Large intestine (tissue), 3 donors: ENCODE results near the gene PEX14. TPM values are rescaled to one million over a fixed set of nuclear protein-coding genes. Genes with fewer than 3 reads are reported as not detected.

Source experiments
- DNase-seq, 2 donors: peaks; one replicate each; pipeline versions ENCODE4 v3.0.0 to v3.0.0-alpha.2; 2013
- H3K27ac ChIP-seq: one replicate; pipeline ENCODE4 v1.5.1; 2013; ENCODE audit warnings: low read length
- H3K27me3 ChIP-seq: 2 replicates; pipeline ENCODE4 v1.6.1; 2013; ENCODE audit warnings: low read length; ENCODE audit not compliant: control insufficient read depth, insufficient read depth
- H3K36me3 ChIP-seq: 2 replicates; pipeline ENCODE4 v1.6.1; 2013; ENCODE audit warnings: low read length; ENCODE audit not compliant: control insufficient read depth, insufficient read depth
- H3K4me1 ChIP-seq: one replicate; pipeline ENCODE4 v1.6.1; 2013; ENCODE audit warnings: low read length; ENCODE audit not compliant: control insufficient read depth, insufficient read depth
- H3K4me3 ChIP-seq: one replicate; pipeline ENCODE4 v1.5.1; 2013; ENCODE audit warnings: low read length
- H3K9me3 ChIP-seq: one replicate; pipeline ENCODE4 v1.6.1; 2013; ENCODE audit warnings: mild to moderate bottlenecking, low read depth, low read length, moderate library complexity; ENCODE audit not compliant: control insufficient read depth
- WGBS: methylation state at CpG from one replicate; pipeline ENCODE4 v1.1.5; 2013; ENCODE audit warnings: low lambda C conversion rate; ENCODE audit not compliant: insufficient coverage; 5-methylcytosine and 5-hydroxymethylcytosine counted together
- polyA plus RNA-seq: library from polyadenylated mRNA; unstranded; fragments of 120-200 nt; gene quantifications from one replicate; pipeline ENCODE4 v1.2.1, GENCODE V29; 2013

Gene PEX14
- polyA plus RNA-seq, 1 donor = 25.8 TPM

DNA sequence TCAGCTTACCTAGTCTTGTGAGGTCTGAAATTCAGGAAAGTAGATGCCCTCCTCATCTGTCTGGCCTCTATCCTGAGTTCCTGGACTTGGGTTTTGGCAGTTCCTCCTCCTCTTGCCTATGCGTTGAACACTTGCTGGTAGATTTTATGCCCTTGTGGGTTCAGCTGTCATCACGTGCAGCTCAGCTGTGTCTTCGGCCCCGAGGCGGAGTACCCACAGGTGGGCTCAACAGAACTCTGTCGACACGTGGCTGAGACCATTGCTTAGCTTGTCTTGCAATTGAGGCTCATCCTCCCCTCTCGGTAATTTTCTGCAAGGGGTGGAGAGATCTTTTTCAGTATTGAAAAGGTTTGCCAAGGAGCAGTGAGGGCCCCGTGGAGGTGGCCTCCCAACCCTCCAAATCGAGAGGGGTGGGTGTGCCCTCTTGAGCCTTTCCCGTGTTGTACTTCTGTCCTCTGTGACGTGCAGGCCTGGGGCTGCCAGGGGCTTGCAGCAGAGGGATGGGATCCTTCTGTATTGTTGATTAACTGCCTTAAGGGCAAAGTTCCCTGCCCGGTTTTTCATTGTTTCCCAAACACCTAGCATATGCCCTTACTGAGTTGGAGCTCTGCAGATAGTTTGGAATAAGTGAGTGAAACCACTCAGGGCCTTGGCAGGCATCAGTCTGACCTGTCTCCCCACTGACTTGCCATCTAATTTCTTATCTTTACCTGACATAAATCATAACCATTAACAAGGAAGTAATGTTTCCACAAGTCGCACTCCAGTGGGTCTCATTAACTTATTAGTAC lies 41.6 kb upstream of the PEX14 start:
- no CpG with 5 or more reads among the region's 14 CpGs for WGBS
- peak; percentile 75 to 80 for DNase-seq
- Histone ChIP-seq H3K36me3 (no peaks in the 10 kb centered on the region), H3K27me3 (no peaks in the 10 kb centered on the region), H3K9me3 (no peaks in the 10 kb centered on the region), H3K27ac (peak overlapping the region; percentile 88), H3K4me3 (no peak overlapping the region), H3K4me1 (peaks cover 34% of the 10 kb centered on the region)

DNA sequence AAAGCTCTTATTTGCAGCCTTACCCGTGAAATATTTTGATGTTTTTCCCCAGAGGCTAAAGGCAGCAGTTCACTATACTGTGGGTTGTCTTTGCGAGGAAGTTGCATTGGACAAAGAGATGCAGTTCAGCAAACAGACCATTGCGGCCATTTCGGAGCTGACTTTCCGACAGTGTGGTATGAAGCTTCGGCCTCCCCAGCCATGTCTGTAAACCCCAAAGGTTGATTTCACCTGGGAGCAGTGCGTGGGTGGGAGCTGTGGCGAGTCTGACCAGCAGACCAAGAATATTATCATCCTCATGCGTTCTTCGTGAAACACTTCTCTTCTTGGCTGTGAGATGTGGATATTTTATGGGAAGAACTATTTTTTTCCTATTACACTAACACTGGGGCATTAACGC lies 41.0 kb upstream of the PEX14 start:
- Histone ChIP-seq H3K36me3 (no peaks in the 10 kb centered on the region), H3K27me3 (no peaks in the 10 kb centered on the region), H3K4me3 (no peak overlapping the region), H3K4me1 (peaks cover 35% of the 10 kb centered on the region), H3K9me3 (no peaks in the 10 kb centered on the region), H3K27ac (peak overlapping the region; percentile 88)
- no peak for DNase-seq
- 88% methylated on average over 3 of the region's 11 CpGs for WGBS

DNA sequence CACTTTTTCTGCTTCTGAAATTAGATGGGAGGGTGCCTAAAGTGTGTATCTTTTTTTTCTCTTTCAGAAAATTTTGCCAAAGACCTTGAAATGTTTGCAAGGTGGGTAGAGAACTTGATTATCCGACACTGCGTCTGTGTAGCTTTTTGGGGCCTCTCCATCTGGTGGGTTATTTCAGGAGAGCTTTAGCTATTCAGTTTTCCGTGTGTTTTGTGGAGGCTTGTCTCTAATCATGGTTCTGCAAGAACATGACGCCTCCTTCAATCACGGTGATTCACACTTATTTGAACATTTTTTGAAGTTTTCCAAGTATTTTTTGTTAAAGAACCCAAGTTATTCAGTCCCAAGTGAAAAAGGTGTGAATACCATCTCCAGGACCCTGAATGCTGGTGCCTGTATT lies 40.2 kb upstream of the PEX14 start:
- Histone ChIP-seq H3K27me3 (no peaks in the 10 kb centered on the region), H3K9me3 (no peaks in the 10 kb centered on the region), H3K36me3 (no peaks in the 10 kb centered on the region), H3K4me1 (peaks cover 37% of the 10 kb centered on the region), H3K4me3 (no peak overlapping the region), H3K27ac (no peak overlapping the region)
- 93% methylated on average over 2 of the region's 5 CpGs for WGBS
- DNase-seq = no peak

- H3K4me1 ChIP-seq = peaks cover 30% of the 10 kb centered on the region
- H3K27ac ChIP-seq = peak overlapping the region; percentile 43
- DNase-seq = no peak
- H3K27me3 ChIP-seq = no peaks in the 10 kb centered on the region
- no CpG with 5 or more reads among the region's 1 CpG for WGBS
- H3K36me3 ChIP-seq = peaks cover 2% of the 10 kb centered on the region
- H3K4me3 ChIP-seq = no peak overlapping the region
- H3K9me3 ChIP-seq = no peaks in the 10 kb centered on the region
Measured at GRCh38 chr1:10437052-10437451, 37.7 kb upstream of the PEX14 start.

DNA sequence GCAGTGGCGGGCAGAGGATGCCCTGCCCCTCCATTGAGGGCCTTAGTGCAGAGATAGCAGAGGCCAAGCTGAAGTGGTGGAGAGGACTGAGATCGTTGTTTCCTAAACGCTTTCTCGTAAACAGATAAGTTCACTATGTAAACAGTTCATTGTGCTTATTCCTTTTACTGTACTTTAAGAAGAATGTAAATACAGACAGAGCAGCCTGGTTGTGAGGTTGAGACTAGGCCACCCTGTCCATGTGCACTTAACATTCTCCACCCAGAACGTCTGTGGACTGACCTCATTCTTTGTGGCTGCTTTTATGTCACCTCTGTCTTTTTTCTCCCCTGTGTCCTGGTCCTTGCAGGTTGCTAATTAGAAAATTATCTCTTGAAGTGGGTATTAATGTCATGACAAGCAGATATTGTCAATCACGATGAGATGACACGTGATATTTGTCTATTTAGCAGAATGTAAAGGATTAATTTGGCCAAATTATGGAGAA lies 36.0 kb upstream of the PEX14 start:
- Histone ChIP-seq H3K9me3 (no peaks in the 10 kb centered on the region), H3K4me3 (no peak overlapping the region), H3K27me3 (no peaks in the 10 kb centered on the region), H3K4me1 (peaks cover 16% of the 10 kb centered on the region), H3K27ac (no peak overlapping the region), H3K36me3 (peaks cover 5% of the 10 kb centered on the region)
- WGBS = no CpG with 5 or more reads among the region's 7 CpGs
- DNase-seq = peak in 1 of 2 donors; percentile 35

GRCh38 chr1:10440305-10440704 lies 34.4 kb upstream of the PEX14 start:
- Histone ChIP-seq H3K9me3 (no peaks in the 10 kb centered on the region), H3K27ac (no peak overlapping the region), H3K36me3 (peaks cover 14% of the 10 kb centered on the region), H3K4me3 (no peak overlapping the region), H3K4me1 (peaks cover 13% of the 10 kb centered on the region), H3K27me3 (no peaks in the 10 kb centered on the region)
- no peak for DNase-seq
- 100% methylated on average over 1 of the region's 2 CpGs for WGBS

DNA sequence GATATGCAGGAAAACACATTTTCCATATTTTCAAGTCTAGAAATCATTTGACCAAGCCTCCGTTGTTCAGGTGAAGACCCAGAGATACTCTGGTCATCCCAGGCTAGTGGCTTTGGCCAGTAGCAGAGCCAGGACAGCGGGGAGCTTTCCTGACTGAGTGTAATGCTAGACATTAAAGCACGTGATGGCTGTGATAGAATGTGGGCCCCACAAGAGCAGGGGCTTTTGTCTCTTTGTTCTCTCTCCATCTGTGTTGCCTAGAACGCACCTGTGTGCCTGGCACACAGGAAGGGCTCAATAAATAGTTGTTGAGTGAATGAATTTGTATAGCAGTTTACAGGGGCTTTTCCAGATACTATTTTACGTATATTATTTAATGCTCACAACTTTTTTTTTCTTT lies 34.0 kb upstream of the PEX14 start:
- Histone ChIP-seq H3K36me3 (peaks cover 14% of the 10 kb centered on the region), H3K27me3 (no peaks in the 10 kb centered on the region), H3K4me1 (peaks cover 13% of the 10 kb centered on the region), H3K9me3 (no peaks in the 10 kb centered on the region), H3K27ac (no peak overlapping the region), H3K4me3 (no peak overlapping the region)
- WGBS = 100% methylated on average over 2 of the region's 5 CpGs
- no peak for DNase-seq

DNA sequence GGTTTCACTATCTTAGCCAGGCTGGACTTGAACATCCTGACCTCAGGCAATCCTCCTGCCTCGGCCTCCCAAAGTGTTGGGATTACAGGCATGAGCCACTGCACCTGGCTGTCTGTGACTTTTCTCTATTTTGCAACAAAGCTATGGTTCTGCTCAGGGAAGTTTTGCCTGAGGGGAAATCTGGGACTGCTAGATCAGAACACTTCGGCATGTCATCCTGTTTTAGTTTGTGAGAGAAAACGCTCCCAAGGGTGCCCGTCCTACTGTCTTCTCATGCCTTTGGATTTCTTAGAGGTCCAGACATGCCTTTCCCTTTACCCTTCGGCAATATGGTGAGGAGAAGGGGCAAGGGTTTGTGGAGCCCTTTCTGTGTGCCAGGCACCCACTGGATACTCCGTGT lies 30.5 kb upstream of the PEX14 start:
- no peak overlapping the region for H3K27ac ChIP-seq
- peaks cover 15% of the 10 kb centered on the region for H3K36me3 ChIP-seq
- no peak for DNase-seq
- no peaks in the 10 kb centered on the region for H3K27me3 ChIP-seq
- H3K4me3 ChIP-seq = no peak overlapping the region
- WGBS = 100% methylated on average over 1 of the region's 6 CpGs
- H3K9me3 ChIP-seq = no peaks in the 10 kb centered on the region
- H3K4me1 ChIP-seq = no peaks in the 10 kb centered on the region

GRCh38 chr1:10444795-10445397 lies 29.9 kb upstream of the PEX14 start:
- WGBS = 100% methylated on average over 1 of the region's 7 CpGs
- H3K9me3 ChIP-seq = no peaks in the 10 kb centered on the region
- H3K4me3 ChIP-seq = no peak overlapping the region
- H3K27ac ChIP-seq = no peak overlapping the region
- no peak for DNase-seq
- no peaks in the 10 kb centered on the region for H3K4me1 ChIP-seq
- H3K36me3 ChIP-seq = peaks cover 14% of the 10 kb centered on the region
- H3K27me3 ChIP-seq = no peaks in the 10 kb centered on the region

- no peak overlapping the region for H3K27ac ChIP-seq
- no peak for DNase-seq
- no peaks in the 10 kb centered on the region for H3K9me3 ChIP-seq
- no peak overlapping the region for H3K4me3 ChIP-seq
- H3K27me3 ChIP-seq = no peaks in the 10 kb centered on the region
- WGBS = no CpG with 5 or more reads among the region's 7 CpGs
- H3K36me3 ChIP-seq = peaks cover 13% of the 10 kb centered on the region
- no peaks in the 10 kb centered on the region for H3K4me1 ChIP-seq
Measured at GRCh38 chr1:10446790-10447422, 27.8 kb upstream of the PEX14 start.
